ENCODE data around the gene STK32C.

DNA sequence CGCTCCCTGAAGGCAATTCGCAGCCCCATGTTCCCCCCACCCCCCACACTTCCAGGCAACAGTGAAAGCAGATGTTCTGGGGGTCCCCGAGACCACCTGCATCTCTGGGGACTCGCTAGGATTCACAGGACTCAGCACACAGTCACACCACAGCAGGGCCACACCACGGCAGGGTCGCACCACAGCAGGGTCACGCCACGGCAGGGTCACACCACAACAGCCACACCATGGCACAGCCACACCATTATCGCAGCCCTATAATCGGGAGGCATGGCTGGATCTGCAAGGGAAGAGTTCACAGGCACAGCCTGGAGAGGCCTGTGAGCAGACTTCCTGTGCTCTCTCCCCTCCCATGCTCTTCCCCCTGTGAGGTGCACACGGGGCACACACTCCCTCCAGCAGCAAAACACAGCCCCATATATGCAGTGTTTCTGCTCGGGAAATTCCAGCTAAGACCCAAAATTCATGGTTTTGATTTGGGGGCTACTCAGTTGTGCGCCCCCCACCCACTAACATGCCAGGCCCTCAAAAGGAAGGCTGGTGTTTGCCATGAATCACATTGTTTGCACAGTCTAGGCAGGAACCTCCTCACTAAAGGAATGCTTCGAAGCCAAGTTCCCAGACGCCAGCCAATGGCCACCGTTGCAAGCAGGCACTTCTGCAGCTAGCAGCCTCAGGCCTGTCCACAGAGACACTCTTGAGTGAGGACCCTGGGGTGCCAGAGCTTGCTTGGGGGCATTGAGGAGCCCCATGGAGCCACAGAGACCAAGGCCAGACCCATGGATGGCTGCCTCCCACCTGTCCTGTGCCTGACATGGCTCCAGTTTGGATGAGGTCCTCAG lies 128.0 kb downstream of the STK32C start:
- TF ChIP-seq, protein P1, sequence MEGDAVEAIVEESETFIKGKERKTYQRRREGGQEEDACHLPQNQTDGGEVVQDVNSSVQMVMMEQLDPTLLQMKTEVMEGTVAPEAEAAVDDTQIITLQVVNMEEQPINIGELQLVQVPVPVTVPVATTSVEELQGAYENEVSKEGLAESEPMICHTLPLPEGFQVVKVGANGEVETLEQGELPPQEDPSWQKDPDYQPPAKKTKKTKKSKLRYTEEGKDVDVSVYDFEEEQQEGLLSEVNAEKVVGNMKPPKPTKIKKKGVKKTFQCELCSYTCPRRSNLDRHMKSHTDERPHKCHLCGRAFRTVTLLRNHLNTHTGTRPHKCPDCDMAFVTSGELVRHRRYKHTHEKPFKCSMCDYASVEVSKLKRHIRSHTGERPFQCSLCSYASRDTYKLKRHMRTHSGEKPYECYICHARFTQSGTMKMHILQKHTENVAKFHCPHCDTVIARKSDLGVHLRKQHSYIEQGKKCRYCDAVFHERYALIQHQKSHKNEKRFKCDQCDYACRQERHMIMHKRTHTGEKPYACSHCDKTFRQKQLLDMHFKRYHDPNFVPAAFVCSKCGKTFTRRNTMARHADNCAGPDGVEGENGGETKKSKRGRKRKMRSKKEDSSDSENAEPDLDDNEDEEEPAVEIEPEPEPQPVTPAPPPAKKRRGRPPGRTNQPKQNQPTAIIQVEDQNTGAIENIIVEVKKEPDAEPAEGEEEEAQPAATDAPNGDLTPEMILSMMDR (IDR thresholded peaks at IDR 0.05; ENCODE audit: insufficient read depth, low read length): no peak
- TF ChIP-seq POLR2AphosphoS5 (IDR thresholded peaks at IDR 0.05; ENCODE audit: low read depth): no peak
